Liver (tissue), 3 donors: ENCODE results near the gene RNF8.

Experiments used
- CTCF ChIP-seq: fragments of 150-350 bp; IDR thresholded peaks from 2 replicates; pipeline ENCODE4 v1.5.1; 2017; ENCODE audit warnings: improper control_type of control experiment, low read depth, low read length; ENCODE audit not compliant: missing input control
- EGR1 ChIP-seq, 2 donors: IDR thresholded peaks; 2 replicates each; pipeline ENCODE4 v1.6.1; 2016 to 2018; ENCODE audit warnings: antibody characterized with exemption in 2 of 2, low read depth in 2 of 2
- GABPA ChIP-seq, 2 donors: IDR thresholded peaks in 1 of 2; conservative IDR thresholded peaks in 1 of 2; 2 replicates each; pipeline ENCODE4 v1.6.1; 2016; ENCODE audit warnings: antibody characterized with exemption in 2 of 2, mild to moderate bottlenecking in 1 of 2, moderate library complexity in 1 of 2
- HNF4A ChIP-seq, 2 donors: conservative IDR thresholded peaks; 2 replicates each; pipeline ENCODE4 v1.6.1; 2016; ENCODE audit warnings: antibody characterized with exemption in 2 of 2, mild to moderate bottlenecking in 2 of 2
- RAD21 ChIP-seq, 2 donors: IDR thresholded peaks; 2 replicates each; pipeline ENCODE4 v1.6.1; 2016; ENCODE audit warnings: antibody characterized with exemption in 2 of 2, mild to moderate bottlenecking in 2 of 2
- REST ChIP-seq: IDR thresholded peaks from 2 replicates; pipeline ENCODE4 v1.6.1; 2016; ENCODE audit warnings: antibody characterized with exemption, mild to moderate bottlenecking
- YY1 ChIP-seq: IDR thresholded peaks from 2 replicates; pipeline ENCODE4 v1.6.1; 2016; ENCODE audit warnings: antibody characterized with exemption, mild to moderate bottlenecking
- ZBTB33 ChIP-seq: IDR thresholded peaks from 2 replicates; pipeline ENCODE4 v1.6.1; 2016; ENCODE audit warnings: antibody characterized with exemption
- donor health status: healthy.
- donor health status: healthy.

- TF ChIP-seq CTCF: no peak
- no peak for TF ChIP-seq GABPA (IDR thresholded peaks at IDR 0.05 in 1 of 2, conservative IDR thresholded peaks at IDR 0.05 in 1 of 2)
- TF ChIP-seq EGR1 (IDR thresholded peaks at IDR 0.05; ENCODE audit: low read depth in 2 of 2): no peak
- TF ChIP-seq HNF4A (conservative IDR thresholded peaks at IDR 0.05): no peak
- TF ChIP-seq YY1: no peak
- no peak for TF ChIP-seq RAD21 (IDR thresholded peaks at IDR 0.05)
- no peak for TF ChIP-seq ZBTB33
- no peak for TF ChIP-seq REST
Measured at GRCh38 chr6:37373822-37374471, 20.2 kb downstream of the RNF8 start.
